HG03103 (cell line): ENCODE measurements around the gene CD164L2.

Experiments
- ATAC-seq: cut with Tn5 transposase; IDR thresholded peaks from one replicate; pipeline ENCODE4 v1.9.1; 2021; ENCODE audit warnings: low read depth; ENCODE audit not compliant: unreplicated experiment

The CD164L2 gene

GRCh38 chr1:27365372-27366112 is 17.6 kb downstream of the CD164L2 start:
- ATAC-seq, result no peak

GRCh38 chr1:27364696-27365371 is 18.3 kb downstream of the CD164L2 start:
- no peak for ATAC-seq

DNA sequence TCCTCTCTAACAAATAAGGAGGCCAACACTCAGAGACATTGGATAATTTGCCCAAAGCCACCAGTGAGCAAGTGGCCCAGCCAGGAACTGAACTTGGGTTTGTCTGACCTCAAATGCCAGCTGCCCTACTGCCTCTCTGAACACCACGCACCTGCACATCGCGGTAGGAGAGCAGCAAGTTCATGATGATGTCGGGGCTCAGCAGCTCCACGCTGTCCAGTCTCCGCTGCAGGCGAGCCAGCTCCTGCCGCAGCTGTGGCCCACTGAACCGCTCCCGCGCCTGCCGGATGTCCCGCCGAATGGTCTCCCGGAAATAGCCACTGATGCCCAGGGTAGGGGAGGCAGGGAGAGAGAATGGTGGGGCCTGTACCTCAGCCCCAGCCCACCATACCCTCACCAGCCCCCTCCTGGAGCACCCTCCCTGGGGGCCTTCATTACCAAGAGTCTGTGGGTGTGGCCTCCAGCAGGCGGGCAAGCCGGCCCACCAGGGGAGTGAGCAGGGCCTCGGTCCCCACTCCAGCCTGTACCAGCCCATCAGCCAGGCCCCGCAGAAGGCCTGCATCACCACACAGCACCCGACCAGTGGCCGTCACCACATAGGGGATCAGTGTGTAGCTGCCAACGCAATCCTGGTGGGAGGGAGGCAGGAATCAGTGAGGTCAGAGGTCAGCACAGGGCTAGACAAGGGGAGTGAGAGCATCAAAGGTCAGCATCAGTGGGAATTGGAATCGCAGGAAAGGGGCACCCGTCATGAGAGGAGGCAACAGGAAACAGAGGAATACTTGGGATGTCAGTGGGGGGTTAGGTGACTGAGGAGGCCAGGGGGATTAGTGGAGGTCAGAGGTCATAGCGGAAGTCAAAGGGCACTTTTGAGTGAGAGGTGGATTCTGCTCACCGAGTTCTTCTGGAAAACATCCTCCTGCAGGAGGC is 19.1 kb downstream of the CD164L2 start:
- ATAC-seq, result no peak

DNA sequence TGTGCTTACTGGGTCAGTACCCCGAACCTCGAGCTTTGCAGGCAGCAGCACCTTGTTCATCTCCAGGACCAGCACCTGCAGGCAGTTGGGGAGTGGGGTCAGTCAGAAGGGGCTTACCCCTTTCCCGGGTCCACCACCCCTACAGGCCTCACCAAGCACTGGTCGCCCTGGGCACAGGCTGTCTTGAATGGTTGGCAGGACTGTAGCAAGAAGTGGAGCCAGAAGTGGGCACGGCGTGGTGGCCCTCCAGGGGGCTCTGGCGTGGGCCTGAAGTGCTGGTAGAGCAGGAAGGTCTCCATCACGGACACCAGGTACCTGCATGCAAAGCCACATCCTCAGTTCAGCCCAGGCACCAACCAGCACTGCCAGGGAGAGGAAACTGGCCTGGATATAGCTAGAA is 21.6 kb downstream of the CD164L2 start:
- ATAC-seq, result no peak

DNA sequence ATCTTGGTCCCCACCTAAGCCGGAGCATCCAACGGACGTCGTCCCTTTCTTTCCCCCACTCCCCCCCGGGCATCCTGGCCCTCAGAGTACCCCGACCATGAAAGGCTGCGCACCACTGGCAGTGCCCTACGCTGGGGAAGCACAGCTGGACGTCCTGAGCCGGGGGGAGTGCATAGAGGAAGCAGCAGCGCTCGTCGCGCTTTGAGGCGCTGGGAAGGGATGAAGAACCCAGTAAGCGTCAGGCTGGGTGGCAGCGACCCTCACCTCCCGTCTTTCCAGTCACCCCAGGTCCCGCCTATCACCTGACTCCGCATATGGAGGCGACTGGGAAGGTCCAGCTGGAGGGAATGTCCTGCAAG is 22.1 kb downstream of the CD164L2 start:
- ATAC-seq, result no peak

DNA sequence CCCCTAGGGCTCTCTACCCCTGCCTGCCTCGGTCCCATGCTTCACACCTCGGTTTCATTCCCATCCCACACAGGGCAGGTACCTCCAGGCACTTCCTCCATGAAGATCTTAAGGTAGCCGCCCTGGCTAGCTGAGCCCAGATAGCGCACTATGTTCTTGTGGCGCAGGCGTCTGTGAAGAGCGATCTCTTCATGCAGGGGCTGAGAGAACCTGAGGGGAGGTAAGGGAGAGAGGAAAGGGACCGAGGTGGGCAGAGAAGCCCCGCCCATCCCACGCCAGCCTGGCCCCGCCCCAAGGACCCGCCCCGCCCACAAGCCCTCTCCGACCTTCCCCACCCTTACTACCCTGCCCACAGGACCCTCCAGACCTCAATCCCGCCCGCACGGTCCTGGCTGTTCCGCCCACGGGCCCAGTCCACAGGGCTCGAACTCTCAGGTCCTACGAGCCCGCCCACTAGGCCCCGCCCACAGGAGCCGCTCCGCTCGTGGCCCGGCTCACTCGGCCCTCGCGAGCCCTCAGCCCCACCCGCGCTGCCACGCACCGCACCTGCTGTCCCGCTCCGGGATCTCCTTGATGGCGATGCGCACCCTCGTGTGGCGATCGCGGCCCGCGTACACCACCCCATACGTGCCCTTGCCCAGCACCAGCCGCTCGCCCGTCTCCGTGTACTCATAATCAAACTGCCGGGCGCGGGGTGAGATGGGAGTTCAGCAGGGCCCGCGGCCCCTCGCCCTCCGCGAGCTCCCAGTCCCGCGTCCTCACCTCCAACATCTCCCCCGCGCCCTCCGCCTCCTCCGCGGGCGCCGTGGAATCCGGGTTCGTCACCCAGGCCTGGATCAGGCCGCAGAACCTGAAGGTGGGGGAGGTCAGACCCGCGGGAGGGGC is 22.7 kb downstream of the CD164L2 start:
- ATAC-seq, result no peak

DNA sequence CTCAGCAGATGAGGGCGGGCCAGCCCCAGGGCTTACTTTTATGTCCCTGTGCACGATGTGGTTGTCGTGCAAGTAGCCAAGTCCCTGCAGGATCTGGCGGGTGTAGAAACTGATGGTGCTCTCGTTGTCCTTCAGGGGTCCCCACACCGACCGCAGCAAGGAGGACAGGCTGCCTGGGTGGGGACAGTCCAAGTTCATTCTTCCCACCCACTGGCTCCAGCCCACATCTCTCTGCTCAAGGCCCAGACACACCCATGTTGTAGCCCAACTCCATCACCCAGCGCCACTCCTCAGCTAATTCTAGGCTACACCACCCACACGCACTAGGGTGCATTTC is 23.3 kb downstream of the CD164L2 start:
- ATAC-seq, result no peak

GRCh38 chr1:27358928-27359313 is 24.2 kb downstream of the CD164L2 start:
- ATAC-seq, result no peak

DNA sequence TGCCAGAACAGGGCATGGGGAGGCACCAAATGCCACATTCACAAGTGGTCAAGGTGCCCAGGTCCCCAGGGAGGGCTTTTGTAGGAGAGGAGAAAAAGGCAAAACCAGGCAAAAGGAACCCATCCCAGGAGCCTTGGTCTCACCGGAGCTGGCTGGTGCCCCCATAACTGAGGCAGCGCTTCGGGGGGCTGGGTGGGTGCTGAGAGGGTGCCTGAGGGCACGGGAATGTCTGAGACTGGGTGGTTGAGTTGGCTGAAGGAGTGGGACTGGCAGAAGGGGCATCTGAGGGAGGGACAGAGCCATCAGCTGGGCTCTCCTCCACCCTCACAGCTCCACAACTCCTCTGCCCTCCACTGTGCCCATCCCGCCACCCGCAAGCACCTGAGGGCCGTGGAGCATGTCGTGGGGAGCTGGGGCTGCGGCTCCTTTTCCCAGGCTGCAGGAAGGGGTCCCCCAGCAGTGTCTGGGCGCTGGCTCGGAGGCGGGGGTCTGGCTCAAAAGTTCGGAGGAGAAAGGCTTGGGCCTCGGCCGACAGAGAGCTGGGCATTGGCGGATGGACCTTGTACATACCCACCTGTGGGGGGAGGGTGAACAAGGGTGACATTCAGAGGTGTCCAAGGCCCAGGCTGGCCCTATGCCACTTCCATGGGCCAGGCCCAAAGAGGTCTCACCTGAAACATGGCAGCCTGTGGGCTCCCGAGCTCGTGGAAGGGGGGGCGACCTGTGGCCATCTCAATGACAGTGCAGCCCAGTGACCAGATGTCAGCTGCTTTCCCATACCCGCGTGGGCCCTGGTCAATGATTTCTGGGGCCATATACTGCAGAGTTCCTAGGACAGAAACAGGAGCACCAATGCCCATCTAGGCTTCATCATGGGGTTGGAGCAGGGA is 24.9 kb downstream of the CD164L2 start:
- no peak for ATAC-seq

- peak; percentile 47 for ATAC-seq
Measured at GRCh38 chr1:27357281-27358037, 25.7 kb downstream of the CD164L2 start.

DNA sequence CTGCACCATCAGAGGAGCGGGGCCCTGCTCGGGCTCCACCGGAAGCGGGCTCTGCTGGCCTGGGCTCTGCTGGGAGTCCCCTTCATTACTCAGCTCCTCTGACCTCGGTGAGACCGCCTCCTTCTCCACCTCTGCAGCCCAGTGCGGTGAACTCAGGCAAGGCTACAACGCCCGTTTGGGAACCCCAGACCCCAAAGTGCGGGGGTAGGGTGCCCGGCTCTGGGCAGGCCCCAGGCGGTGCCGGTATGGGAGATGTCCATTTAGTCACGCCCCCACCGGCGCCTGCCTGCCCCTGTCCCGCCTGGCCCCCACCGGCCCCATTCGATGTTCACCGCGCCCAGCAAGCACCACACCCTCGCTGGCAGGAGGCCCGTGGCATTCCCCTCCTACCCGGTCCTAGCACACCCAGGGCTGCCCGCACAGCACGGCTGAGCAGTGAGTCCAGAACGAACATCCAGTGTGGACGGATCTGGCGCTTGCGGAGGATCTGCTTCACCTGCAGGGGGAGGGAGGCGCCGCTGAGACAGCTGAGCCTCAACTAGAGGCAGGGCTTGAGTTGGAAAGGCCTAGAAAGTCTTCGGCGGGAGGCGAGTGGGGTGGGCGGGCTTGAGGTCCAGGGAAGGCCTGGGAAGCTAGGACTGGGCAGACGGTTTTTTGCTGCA is 26.4 kb downstream of the CD164L2 start:
- ATAC-seq, result no peak

DNA sequence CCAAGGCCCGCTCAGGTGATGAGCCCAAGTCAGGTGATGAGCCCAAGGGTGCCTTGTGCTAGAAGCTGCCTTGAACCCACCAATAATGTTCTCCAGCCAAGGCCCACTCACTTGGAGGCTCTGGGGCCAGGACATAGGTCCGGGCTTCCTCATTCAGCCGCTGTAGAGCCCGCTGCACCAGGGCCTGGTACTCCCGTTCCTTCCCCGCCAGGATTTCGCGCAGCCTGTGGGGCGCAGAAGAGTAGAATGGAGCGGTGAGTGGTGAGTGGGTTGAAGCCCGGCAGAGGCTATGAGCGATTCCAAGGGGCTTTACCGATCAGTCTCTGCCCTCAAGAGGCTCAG is 26.9 kb downstream of the CD164L2 start:
- no peak for ATAC-seq

DNA sequence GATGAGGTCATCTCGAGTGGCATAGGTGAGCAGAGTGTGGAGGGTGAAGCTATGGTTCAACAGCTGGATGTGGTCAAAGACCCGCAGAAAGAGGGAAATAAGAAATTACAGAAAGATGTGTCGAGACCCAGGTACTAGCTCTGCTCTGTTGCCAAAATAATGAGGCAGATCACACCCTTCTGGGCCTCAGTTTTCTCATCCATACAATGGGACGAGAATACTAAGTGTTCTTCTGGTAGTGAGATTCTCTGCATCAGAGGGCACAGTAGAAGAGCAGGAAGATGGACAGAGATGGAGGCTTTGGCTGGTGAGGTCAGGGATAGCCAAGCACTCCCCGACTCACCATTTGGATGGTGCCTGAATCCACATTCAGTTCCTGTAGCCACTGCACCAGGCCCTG is 27.4 kb downstream of the CD164L2 start:
- no peak for ATAC-seq

- ATAC-seq, result no peak
Measured at GRCh38 chr1:27353629-27354028, 29.5 kb downstream of the CD164L2 start.

- no peak for ATAC-seq
Measured at GRCh38 chr1:27353166-27353565, 30.0 kb downstream of the CD164L2 start.

DNA sequence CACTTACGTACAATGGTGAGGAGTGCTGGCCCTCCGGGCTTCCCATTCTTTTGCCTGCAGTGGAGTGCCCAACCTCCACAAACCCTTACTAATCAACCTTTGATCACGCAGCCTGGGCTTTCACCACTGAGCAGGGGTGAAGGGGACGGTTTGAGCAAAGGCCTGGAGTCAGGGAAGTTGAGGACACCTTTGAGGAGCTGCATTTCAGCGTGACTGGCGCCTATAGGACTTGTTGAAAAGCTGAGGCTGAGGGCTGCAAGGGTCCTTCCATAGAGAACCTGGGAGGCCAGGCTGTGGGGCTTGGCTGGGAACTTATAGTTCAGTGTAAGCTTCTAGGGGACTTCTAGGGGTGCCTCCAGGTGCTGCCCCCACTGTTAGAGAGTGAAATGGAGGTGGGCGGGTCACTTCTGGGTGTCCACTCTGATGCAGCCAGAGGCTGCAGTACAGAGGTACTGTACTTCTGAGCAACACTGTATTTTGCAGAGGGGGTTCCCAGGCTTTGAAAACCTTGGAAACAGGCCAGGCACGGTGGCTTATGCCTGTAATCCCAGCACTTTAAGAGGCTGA is 31.5 kb downstream of the CD164L2 start:
- ATAC-seq, result no peak

GRCh38 chr1:27350663-27351540 is 32.2 kb downstream of the CD164L2 start:
- no peak for ATAC-seq
